Amygdala (tissue), 56 donors: ENCODE measurements around the gene FOXRED2.
"Not testable (repeated sequence)": the region's sequence is repeated elsewhere in the genome, so short reads cannot be mapped to it uniquely, and the experiment has no call there.

ENCODE experiments used
- DNase-seq, 56 donors: peaks; one replicate each; lab custom pipeline; 2025; lab: John Stamatoyannopoulos, UW

Gene FOXRED2

DNA sequence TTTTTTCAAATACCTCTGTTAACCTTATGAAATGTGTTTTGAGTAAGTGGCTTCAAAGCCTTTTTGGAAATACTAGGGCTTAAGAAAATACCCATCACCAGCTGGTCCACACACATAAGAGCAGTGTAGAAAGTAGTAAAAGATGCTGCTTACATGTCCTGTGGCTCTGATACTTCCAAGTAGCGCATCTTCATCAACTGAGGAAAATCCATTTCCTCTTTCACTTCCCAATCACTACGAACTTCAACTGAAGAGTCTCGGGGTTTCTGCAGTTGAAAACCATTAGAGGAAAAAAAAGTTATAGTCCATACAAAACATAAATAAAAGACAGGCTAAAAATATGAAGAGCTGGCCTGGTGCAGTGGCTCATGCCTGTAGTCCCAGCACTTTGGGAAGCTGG, 13.6 kb upstream of the FOXRED2 start:
- no peak for DNase-seq

GRCh38 chr22:36519906-36520305, 13.1 kb upstream of the FOXRED2 start:
- not testable (repeated sequence) for DNase-seq

DNA sequence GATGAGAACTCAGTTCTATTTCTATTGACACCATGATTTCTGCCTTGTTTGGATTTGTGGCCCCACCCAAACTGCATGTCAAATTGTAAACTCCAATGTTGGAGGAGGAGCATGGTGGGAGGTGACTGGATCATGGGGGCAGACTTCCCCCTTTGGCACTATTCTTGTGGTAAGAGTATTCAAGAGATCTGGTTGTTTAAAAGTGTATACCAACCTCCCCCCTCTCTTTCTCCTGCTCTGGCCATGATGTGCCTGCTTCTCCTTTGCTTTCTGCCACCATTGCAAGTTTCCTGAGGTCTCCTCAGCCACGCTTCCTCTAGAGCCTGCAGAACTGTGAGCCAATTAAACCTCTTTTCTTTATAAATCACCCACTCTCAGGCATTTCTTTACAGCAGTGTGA, 7.9 kb upstream of the FOXRED2 start:
- no peak for DNase-seq

- DNase-seq = no peak
Observed at GRCh38 chr22:36512991-36513390, 6.2 kb upstream of the FOXRED2 start.

DNA sequence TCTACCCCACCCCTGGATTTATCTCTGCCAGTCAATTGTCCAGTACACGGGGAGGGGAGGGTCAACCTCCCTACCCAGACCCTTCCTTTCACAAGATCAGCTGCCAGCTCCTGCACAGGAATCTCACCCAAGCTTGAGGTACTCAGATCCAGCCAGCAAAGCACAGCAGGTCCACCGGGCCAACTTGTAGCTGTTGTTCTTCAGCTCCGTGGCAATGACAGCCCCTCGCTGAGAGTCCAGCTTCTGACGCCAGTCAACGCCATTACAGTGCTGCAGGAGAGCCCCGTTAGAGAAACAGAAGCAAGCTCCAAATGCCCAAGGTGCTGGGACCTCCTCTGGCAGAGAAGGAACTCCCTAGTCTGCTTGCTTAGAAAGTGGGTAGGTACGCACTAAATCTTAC, 5.5 kb upstream of the FOXRED2 start:
- DNase-seq = no peak

DNA sequence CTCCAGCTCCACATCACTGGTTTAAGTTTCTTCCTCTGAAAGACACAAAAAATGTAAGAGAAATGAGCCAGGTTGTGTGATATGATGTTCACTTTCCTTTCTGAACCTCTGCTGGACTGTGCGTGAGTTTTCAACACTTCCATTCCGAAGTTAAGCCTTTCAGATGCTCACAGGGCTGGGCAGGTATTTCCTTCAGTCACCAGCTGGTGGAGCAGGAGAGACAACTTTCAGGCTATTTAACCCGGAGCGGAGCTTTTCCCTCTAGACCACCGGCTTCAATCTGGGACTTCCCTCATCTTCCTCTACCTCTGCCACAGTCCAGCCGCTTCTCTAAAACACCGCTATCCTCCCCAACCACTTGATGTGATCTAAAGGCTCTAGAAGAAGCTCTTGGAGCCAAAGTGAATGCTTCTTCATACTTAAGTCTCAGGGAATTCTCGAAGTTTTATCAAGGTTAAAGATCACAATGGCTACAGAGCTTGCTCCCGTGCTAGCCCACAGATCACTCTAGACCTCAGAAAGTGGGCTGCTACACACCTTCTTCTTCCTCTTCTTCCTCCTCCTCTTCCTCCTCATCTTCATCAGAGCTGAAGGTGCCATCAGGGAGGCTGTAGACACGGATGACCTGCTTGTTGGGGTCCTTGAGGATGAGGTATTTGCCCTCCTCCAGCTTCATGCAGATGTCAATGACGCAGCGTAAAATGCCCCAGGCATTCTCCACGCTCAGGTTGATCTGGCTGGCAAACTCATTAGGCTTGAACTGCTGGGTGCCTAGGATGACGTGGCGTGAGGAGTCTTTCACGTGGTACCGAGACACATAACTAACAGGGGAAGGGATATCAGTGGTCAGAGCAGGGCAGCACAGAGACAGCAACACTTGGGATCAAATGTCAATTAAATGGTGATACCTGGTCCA, 4.4 kb upstream of the FOXRED2 start:
- DNase-seq = peak in 8 of 56 donors; percentile 2 to 44 (median 6)

DNA sequence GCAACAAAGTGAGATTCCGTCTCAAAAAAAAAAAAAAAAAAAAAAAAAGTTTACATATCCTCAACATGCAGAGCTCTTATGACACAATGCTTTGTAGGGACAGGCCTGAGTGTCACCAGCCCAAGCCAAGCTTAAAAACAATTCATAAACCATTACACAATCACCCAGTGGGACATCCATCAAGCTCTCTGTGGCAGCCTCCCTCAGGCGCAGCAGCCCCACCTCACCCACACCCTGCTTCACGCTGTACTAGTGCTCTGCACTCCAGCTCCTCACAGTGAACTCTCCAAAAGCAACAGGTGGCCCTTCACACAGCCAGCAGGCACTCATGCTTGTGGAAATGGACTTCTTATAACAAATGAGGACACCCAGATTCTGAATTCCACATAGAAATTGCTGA, 3.5 kb upstream of the FOXRED2 start:
- DNase-seq = no peak

GRCh38 chr22:36507518-36508010, 724 bp upstream of the FOXRED2 start:
- DNase-seq = no peak

- DNase-seq = no peak
Observed at GRCh38 chr22:36505998-36506635, 723 bp downstream of the FOXRED2 start.

DNA sequence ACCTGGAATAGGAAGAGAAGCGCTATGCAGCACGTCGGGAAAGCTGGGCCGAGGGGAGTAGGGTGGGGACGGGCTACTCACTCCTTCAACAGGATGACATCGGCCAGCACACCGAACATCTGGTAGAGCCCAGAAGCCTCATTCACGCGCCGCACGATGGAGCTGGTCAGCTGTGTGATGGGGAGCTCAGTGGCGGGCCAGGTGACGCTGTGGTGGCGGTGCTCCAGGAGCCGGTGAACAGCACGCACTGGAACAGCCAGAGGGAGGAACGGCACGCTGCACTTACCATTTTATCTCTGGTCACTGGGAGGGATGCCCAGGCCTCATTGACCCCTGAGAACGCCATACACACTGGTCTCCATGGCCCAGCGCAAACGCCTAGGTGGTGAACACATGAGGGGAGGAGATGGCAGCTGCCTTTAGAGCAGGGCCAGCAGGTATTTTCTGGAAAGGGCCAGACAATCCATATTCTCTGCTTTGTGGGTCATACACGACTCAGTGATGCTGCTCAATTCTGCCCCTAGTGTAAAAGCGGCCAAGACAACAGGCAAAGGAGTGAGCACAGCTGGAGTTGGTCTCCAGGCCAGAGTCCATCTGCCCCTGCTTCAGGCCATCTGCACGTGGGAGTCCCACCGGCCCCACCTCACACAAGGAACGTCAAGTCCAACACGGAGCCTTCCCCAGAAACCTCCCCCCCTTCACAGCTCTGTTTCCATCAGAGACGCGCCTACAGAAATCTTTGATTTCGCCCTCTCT, 8.8 kb downstream of the FOXRED2 start:
- DNase-seq = peak in 1 of 56 donors; percentile 8

GRCh38 chr22:36493690-36494110, 13.1 kb downstream of the FOXRED2 start:
- DNase-seq = peak in 20 of 56 donors; percentile 4 to 60 (median 17)

GRCh38 chr22:36492109-36492508, 14.7 kb downstream of the FOXRED2 start:
- no peak for DNase-seq

GRCh38 chr22:36491155-36491554, 15.7 kb downstream of the FOXRED2 start:
- DNase-seq = no peak

- no peak for DNase-seq
Observed at GRCh38 chr22:36486619-36487384, 20.0 kb downstream of the FOXRED2 start.

DNA sequence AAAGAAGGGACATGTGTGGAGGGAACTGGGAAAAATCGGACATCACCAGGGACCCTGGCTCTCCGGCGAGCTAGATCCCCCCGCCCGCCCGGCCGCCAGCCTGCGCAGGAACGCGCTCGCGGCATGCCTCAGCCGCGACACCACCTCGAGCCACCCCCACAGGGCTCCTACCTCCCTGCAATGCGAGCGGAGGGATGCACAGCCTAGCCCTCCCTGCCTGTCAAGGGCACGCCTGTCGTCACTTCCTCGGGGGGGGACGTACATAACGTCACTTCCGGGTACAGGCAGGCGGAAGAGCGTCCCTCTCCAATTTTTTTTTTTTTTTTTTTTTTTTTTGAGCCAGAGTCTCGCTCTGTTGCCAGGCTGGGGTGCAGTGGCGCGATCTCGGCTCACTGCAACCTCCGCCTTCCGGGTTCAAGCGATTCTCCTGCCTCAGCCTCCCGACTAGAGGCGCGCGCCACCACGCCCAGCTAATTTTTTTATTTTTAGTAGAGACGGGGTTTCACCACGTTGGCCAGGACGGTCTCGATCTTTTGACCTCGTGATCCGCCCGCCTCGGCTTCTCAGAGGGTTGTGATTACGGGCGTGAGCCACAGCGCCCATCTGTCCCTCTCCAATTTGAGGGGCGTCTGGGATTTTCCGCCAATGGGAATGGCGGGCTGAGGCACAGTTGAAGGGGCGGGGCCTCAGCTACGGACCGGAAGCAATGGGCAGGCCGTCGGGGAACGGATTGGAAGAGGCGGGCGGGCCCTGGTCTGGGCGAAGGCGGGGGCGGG, 25.3 kb downstream of the FOXRED2 start, which contains the start of gene TXN2:
Gene TXN2, minus strand, starts transcription at position 248 of the 776 bp plus-strand sequence. CDS start 803 bp downstream, outside the sequence.
- peak; percentile 58 to 97 (median 93) for DNase-seq

DNA sequence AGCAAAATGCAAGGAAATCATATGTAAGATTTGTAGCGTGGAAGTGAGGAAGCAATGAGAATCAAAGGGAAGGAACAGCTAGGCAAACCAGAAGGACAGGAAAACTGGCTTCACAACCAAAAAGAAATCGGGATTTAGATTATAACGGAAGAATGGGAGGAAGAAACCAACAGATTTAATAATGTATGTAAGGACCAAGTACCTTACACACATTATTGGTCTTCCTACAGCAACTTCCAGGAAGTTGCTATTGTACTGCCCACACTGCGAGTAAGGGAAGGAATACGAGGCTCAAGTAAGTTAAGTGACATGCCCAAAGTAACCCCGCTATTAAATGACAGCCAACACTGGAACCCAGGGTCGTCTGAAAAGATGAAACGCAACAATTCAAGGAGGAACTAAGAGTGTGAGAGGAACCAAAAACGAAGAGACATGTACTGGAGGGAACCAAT, 25.9 kb downstream of the FOXRED2 start:
- DNase-seq = no peak

DNA sequence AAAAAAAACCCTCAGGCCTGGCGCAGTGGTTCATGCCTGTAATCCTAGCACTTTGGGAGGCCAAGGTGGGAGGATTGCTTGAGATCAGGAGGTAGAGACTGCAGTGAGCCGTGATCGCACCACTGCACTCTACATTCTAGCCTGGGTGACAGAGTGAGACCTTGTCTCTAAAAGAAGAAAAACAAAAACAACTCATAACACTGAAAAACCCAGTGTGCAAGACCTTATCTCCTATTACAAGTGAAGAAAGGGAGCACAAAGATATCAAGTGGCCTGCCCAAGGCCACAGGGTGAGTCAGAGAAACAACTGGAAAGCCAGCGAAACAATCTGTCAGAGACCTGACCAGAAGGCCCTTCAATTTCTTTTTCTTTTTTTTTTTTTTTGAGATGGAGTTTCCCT, 27.9 kb downstream of the FOXRED2 start:
- no peak for DNase-seq

DNA sequence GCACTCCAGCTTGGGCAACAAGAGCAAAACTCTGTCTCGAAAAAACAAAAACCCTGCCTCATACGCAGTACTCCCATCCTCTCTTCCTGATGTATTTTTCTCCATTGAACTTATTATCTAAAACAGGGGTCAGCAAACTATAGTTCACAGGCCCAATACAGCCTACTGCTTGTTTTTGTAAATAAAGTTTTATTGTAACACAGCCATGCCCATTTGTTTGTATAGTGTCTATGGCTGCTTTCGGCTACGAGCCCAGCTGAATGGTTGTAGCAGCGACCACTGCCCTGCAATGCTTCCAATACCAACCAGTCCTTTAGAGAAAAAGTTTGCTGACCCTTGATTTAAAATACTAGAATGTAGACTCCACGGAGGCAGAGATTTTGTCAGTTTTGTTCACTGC, 31.5 kb downstream of the FOXRED2 start:
- no peak for DNase-seq

GRCh38 chr22:36472689-36473088, 34.2 kb downstream of the FOXRED2 start:
- no peak for DNase-seq
